ENCODE results near the gene PAX8. TPM values are rescaled to one million over a fixed set of nuclear protein-coding genes. Genes with fewer than 3 reads are reported as not detected.

The PAX8 gene
- total RNA-seq, 1 donor from 2014 or later = 2.1 TPM

- no peak overlapping the region for H3K27ac Mint-ChIP-seq (ENCODE audit: unreplicated experiment)
- no peak for TF ChIP-seq CTCF (IDR thresholded peaks at IDR 0.05; ENCODE audit: unreplicated experiment)
- no peak overlapping the region for H3K4me3 Mint-ChIP-seq (ENCODE audit: unreplicated experiment)
- H3K4me1 Mint-ChIP-seq (ENCODE audit: unreplicated experiment) = no peaks in the 10 kb centered on the region
- H3K27me3 Mint-ChIP-seq (ENCODE audit: unreplicated experiment) = peaks cover 17% of the 10 kb centered on the region
- H3K36me3 Mint-ChIP-seq (ENCODE audit: low read depth, unreplicated experiment) = peaks cover 4% of the 10 kb centered on the region
- no peaks in the 10 kb centered on the region for H3K9me3 Mint-ChIP-seq (ENCODE audit: unreplicated experiment)
- no peak for DNase-seq (ENCODE audit: low spot score)
Measured at GRCh38 chr2:113200236-113200635, 78.5 kb downstream of the PAX8 start.

DNA sequence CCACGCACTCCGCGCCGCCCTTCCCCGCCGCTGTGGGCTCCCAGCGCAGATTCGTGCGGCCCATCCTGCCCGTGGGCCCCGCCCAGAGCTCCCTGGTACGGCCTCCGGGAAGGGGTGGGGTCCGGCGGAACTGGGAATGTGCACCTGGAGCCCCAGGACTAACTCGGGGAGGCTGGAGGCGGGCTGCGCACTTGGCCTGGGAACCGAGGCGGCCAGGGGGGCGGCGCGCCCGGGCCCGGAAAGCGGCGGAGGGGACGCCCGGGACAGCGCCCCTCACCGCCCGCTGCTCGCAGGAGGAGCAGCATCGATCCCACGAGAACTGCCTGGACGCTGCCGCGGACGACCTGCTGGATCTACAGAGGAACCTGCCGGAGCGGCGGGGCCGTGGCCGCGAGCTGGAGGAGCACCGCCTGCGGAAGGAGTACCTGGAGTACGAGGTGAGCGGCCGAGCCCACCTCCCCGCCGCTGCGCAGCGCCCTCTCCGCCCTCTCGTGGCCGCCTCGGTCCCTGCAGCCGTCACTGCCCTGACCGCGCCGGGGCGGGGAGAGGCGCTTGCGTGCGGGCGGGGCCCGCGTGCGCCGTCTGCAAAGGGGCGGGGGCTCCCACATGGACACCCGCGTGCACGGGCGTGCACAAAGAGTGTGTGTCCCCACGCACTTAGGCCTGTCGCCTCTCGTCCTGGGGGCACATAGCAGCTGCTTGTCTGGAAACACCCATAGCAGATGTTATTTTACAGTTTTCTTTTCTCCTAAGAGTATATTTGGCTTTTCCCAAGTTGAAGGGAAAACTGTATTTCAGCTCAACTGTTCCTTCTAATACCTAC lies 79.7 kb downstream of the PAX8 start:
- Mint-ChIP-seq H3K36me3 (ENCODE audit: low read depth, unreplicated experiment) (peaks cover 4% of the 10 kb centered on the region), H3K27me3 (ENCODE audit: unreplicated experiment) (peaks cover 17% of the 10 kb centered on the region), H3K9me3 (ENCODE audit: unreplicated experiment) (no peaks in the 10 kb centered on the region), H3K4me1 (ENCODE audit: unreplicated experiment) (no peaks in the 10 kb centered on the region), H3K4me3 (ENCODE audit: unreplicated experiment) (peak overlapping the region; percentile 83), H3K27ac (ENCODE audit: unreplicated experiment) (no peak overlapping the region)
- TF ChIP-seq CTCF (IDR thresholded peaks at IDR 0.05; ENCODE audit: unreplicated experiment) = peak; percentile 99
- DNase-seq (ENCODE audit: low spot score) = peak; percentile 88

DNA sequence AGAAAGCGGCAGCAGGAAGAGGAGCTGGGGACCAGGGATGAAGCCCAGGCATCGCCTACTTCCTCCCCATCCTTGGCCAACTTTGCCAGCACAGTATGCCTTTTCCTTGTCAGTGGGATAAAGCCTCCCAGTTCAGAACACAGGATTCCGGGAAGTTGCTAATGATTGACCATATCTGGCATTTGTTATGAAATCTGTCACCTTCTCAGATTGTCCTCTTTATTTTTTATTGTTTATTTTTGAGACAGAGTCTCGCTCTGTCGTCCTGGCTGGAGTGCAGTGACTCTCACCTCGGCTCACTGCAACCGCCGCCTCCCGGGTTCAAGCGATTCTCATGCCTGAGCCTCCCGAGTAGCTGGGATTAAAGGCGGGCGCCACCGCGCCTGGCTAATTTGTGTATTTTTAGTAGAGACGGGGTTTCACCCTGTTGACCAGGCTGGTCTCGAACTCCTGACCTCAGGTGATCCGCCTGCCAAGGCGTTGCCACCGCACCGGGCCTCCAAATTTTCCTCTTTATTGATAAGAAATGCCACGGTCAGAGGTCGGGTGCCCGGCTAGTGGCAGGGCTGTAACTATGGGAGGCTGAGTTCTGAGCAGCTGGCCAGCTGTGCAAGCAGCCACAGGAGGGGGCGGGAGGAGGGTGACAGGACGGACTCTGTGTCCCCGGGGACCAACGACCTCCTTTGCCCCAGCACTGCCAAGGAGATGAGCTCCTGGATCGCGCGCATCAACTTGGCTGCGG lies 80.5 kb downstream of the PAX8 start:
- TF ChIP-seq CTCF (IDR thresholded peaks at IDR 0.05; ENCODE audit: unreplicated experiment) = no peak
- Mint-ChIP-seq H3K27ac (ENCODE audit: unreplicated experiment) (no peak overlapping the region), H3K36me3 (ENCODE audit: low read depth, unreplicated experiment) (peaks cover 4% of the 10 kb centered on the region), H3K27me3 (ENCODE audit: unreplicated experiment) (peaks cover 17% of the 10 kb centered on the region), H3K9me3 (ENCODE audit: unreplicated experiment) (no peaks in the 10 kb centered on the region), H3K4me3 (ENCODE audit: unreplicated experiment) (peak overlapping the region; percentile 31), H3K4me1 (ENCODE audit: unreplicated experiment) (no peaks in the 10 kb centered on the region)
- no peak for DNase-seq (ENCODE audit: low spot score)

DNA sequence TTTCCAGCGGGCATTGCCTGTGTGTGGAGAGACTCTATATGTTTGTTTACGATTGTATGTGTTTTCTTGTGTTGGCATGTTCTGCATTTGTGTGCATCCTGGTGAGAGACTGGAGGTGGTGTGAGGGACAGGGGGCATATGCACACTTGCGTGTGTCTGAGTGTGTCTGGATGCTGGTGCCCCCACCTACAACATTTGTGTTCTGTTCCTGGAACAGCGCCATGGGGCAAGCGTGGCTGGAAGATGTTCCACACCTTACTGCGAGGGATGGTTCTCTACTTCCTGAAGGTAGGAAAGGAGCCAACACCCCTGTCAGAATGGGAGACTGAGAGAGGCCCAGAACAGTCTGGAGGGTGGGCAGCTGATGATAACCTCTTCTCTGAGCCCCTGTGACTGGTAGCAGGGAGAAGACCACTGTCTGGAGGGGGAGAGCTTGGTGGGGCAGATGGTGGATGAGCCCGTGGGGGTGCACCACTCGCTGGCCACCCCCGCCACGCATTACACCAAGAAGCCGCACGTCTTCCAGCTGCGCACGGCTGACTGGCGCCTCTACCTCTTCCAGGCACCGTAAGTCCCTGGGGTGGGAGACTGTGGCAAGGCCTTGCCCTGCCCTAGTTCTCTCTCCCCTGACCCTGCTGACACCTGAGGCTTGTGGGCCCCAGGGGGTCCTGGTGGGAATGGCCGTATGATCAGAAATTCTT lies 81.2 kb downstream of the PAX8 start:
- Mint-ChIP-seq H3K4me3 (ENCODE audit: unreplicated experiment) (peak overlapping the region; percentile 31), H3K27ac (ENCODE audit: unreplicated experiment) (peak overlapping the region; percentile 3)
- no peak for DNase-seq (ENCODE audit: low spot score)

More for the DNA sequence above, 81.2 kb downstream of the PAX8 start:
- H3K9me3 Mint-ChIP-seq (ENCODE audit: unreplicated experiment) = no peaks in the 10 kb centered on the region
- H3K4me1 Mint-ChIP-seq (ENCODE audit: unreplicated experiment) = no peaks in the 10 kb centered on the region
- TF ChIP-seq CTCF (IDR thresholded peaks at IDR 0.05; ENCODE audit: unreplicated experiment) = no peak
- H3K27me3 Mint-ChIP-seq (ENCODE audit: unreplicated experiment) = peaks cover 17% of the 10 kb centered on the region
- H3K36me3 Mint-ChIP-seq (ENCODE audit: low read depth, unreplicated experiment) = peaks cover 4% of the 10 kb centered on the region

Measured in endothelial cell (in vitro differentiated cells).